ENCODE measurements around the gene ADCYAP1. TPM values are rescaled to one million over a fixed set of nuclear protein-coding genes. Genes with fewer than 3 reads are reported as not detected.

Gene ADCYAP1
- total RNA-seq, 1 experiment from 2014 or later = not detected

GRCh38 chr18:857986-858385 is 46.7 kb upstream of the ADCYAP1 start:
- Histone ChIP-seq H3K23ac (ENCODE audit: insufficient read length, low read depth, low read length) (no peak overlapping the region), H3K23me2 (ENCODE audit: insufficient read length, low read depth, low read length, poor library complexity, severe bottlenecking) (no peaks in the 10 kb centered on the region), H3K4me1 (ENCODE audit: insufficient read depth, low read length) (no peaks in the 10 kb centered on the region), H3K4ac (ENCODE audit: low read depth, low read length) (no peak overlapping the region), H2BK12ac (ENCODE audit: insufficient read length, low read depth, low read length) (no peak overlapping the region), H4K5ac (ENCODE audit: insufficient read length, low read depth, low read length) (no peak overlapping the region), H2BK20ac (ENCODE audit: low read depth, low read length, poor library complexity, severe bottlenecking) (no peak overlapping the region), H4K20me1 (ENCODE audit: control insufficient read depth, insufficient read depth, insufficient read length) (no peaks in the 10 kb centered on the region), H3K79me1 (ENCODE audit: insufficient read depth, low read depth, low read length, poor library complexity, severe bottlenecking) (no peaks in the 10 kb centered on the region), H3K27me3 (ENCODE audit: insufficient read depth, low read length) (no peaks in the 10 kb centered on the region), H2AFZ (ENCODE audit: low read length) (no peak overlapping the region), H2BK15ac (ENCODE audit: low read depth, low read length) (no peak overlapping the region), H3K4me2 (ENCODE audit: insufficient read depth, insufficient read length, low read length) (no peak overlapping the region), H3K18ac (ENCODE audit: insufficient read length, low read depth, low read length) (no peak overlapping the region), H4K91ac (ENCODE audit: insufficient read length, low read depth, low read length) (no peak overlapping the region), H3K56ac (ENCODE audit: insufficient read length, low read depth, low read length) (no peak overlapping the region), H3K27ac (ENCODE audit: insufficient read length, low read depth, low read length) (no peak overlapping the region), H3K14ac (ENCODE audit: insufficient read depth, low read length) (no peak overlapping the region), H3T11ph (ENCODE audit: low read length) (no peak overlapping the region), H3K79me2 (ENCODE audit: insufficient read depth, low read length) (no peaks in the 10 kb centered on the region), H3K9ac (ENCODE audit: extremely low read depth, insufficient read length, low read length) (no peak overlapping the region), H2BK5ac (ENCODE audit: insufficient read length, low read length) (no peak overlapping the region), H2AK5ac (ENCODE audit: insufficient read length, low read length) (no peak overlapping the region), H3K9me3 (ENCODE audit: control insufficient read depth, low read depth, low read length) (no peaks in the 10 kb centered on the region), H4K8ac (replicated peaks; ENCODE audit: insufficient read length, low read depth, low read length) (no peak overlapping the region), H2BK120ac (ENCODE audit: low read depth, low read length, poor library complexity, severe bottlenecking) (no peak overlapping the region)
- DNase-seq = no peak
- peaks cover 12% of the 10 kb centered on the region for H3K27me3 Mint-ChIP-seq (ENCODE audit: low read depth)
- H3K4me1 Mint-ChIP-seq = peaks cover 6 to 10% of the 10 kb centered on the region in 2 experiments
- TF ChIP-seq CTCF (conservative IDR thresholded peaks at IDR 0.05) = no peak
- no CpG with 5 or more reads among the region's 2 CpGs for WGBS (ENCODE audit: extremely low coverage, insufficient read length, low lambda C conversion rate)
- no peaks in the 10 kb centered on the region for H3K9me3 Mint-ChIP-seq
- H3K4me3 Mint-ChIP-seq = no peak overlapping the region
- no peak overlapping the region for H3K27ac Mint-ChIP-seq
- H3K36me3 Mint-ChIP-seq (ENCODE audit: insufficient read depth in 1 of 3, low read depth in 3 of 3) = no peaks in the 10 kb centered on the region
